ENCODE data around the gene MAPKAP1.

DNA sequence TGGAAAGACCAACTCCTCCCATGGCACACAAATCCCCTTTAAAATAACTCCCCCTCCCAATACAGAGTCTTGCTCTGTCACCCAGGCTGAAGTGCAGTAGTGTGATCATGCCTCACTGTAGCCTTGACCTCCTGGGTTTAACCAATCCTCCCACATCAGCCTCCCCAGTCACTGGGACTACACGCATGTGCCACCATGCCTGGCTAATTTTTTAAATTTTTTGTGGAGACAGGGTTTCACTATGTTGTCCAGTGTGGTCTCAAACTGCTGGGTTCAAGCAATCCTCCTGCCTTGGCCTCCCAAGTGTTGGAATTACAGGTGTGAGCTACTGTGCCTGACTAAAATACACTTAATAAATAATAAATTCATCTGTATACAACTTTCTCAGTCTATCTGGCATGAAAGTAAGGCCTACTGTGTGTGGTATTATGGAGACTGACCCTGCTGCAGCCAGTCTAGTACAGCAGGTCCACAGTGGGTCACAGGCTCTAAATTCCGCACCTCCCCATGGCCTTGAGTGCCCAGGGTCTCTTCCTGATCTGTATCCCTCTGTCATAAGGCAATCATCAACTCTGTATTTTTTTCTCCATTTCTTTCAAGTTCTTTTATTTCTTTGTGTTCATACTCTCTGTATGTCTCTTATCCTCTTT, 169.4 kb downstream of the MAPKAP1 start:
- TF ChIP-seq, protein P1, sequence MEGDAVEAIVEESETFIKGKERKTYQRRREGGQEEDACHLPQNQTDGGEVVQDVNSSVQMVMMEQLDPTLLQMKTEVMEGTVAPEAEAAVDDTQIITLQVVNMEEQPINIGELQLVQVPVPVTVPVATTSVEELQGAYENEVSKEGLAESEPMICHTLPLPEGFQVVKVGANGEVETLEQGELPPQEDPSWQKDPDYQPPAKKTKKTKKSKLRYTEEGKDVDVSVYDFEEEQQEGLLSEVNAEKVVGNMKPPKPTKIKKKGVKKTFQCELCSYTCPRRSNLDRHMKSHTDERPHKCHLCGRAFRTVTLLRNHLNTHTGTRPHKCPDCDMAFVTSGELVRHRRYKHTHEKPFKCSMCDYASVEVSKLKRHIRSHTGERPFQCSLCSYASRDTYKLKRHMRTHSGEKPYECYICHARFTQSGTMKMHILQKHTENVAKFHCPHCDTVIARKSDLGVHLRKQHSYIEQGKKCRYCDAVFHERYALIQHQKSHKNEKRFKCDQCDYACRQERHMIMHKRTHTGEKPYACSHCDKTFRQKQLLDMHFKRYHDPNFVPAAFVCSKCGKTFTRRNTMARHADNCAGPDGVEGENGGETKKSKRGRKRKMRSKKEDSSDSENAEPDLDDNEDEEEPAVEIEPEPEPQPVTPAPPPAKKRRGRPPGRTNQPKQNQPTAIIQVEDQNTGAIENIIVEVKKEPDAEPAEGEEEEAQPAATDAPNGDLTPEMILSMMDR (IDR thresholded peaks at IDR 0.05), result no peak
- no peak for TF ChIP-seq POLR2A (IDR thresholded peaks at IDR 0.05)
